Ishikawa (cell line): ENCODE data around the gene AKAP7.

ENCODE experiments used
- CEBPB ChIP-seq: IDR thresholded peaks from 2 replicates; pipeline ENCODE4 v1.6.1; 2012
- CREB1 ChIP-seq: IDR thresholded peaks from 2 replicates; pipeline ENCODE4 v1.6.1; 2012; ENCODE audit warnings: low read depth
- EGR1 ChIP-seq: IDR thresholded peaks from 2 replicates; pipeline ENCODE4 v1.6.1; 2012
- EP300 ChIP-seq: IDR thresholded peaks from 2 replicates; pipeline ENCODE4 v1.6.1; 2012; ENCODE audit warnings: borderline replicate concordance
- FOXM1 ChIP-seq: IDR thresholded peaks from 2 replicates; pipeline ENCODE4 v1.6.1; 2012; ENCODE audit warnings: low read depth, borderline replicate concordance
- NFIC ChIP-seq: IDR thresholded peaks from 2 replicates; pipeline ENCODE4 v1.6.1; 2012
- RAD21 ChIP-seq: IDR thresholded peaks from 2 replicates; pipeline ENCODE4 v1.6.1; 2012; ENCODE audit warnings: low read depth
- TF ChIP-seq, protein P1 (sequence below): IDR thresholded peaks from 2 replicates; pipeline ENCODE4 v1.6.1; 2012; ENCODE audit warnings: low read depth, mild to moderate bottlenecking
- TF ChIP-seq, protein P2 (sequence below): IDR thresholded peaks from 2 replicates; pipeline ENCODE4 v1.6.1; 2012
- TF ChIP-seq, protein P3 (sequence below): IDR thresholded peaks from 2 replicates; pipeline ENCODE4 v1.6.1; 2012

DNA sequence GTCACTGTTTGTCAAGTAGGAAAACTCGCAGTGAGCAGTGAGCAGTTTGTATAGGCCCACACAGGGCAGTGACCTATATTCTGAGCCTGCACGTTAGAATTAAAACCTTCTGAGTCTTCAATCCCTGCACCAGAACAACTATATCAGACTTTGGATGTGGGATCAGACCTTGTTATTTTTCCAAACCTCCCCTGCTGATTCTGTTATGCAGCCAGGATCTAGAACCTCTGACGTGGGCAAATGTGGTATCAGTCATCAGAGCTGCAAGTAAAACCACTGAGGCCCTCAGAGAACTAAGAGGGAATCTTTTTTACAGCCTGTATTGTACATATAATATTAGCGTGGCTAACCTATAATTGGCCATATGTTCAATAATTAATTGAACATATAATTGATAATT lies 32.0 kb upstream of the AKAP7 start:
- no peak for TF ChIP-seq CREB1
- TF ChIP-seq, protein P1, sequence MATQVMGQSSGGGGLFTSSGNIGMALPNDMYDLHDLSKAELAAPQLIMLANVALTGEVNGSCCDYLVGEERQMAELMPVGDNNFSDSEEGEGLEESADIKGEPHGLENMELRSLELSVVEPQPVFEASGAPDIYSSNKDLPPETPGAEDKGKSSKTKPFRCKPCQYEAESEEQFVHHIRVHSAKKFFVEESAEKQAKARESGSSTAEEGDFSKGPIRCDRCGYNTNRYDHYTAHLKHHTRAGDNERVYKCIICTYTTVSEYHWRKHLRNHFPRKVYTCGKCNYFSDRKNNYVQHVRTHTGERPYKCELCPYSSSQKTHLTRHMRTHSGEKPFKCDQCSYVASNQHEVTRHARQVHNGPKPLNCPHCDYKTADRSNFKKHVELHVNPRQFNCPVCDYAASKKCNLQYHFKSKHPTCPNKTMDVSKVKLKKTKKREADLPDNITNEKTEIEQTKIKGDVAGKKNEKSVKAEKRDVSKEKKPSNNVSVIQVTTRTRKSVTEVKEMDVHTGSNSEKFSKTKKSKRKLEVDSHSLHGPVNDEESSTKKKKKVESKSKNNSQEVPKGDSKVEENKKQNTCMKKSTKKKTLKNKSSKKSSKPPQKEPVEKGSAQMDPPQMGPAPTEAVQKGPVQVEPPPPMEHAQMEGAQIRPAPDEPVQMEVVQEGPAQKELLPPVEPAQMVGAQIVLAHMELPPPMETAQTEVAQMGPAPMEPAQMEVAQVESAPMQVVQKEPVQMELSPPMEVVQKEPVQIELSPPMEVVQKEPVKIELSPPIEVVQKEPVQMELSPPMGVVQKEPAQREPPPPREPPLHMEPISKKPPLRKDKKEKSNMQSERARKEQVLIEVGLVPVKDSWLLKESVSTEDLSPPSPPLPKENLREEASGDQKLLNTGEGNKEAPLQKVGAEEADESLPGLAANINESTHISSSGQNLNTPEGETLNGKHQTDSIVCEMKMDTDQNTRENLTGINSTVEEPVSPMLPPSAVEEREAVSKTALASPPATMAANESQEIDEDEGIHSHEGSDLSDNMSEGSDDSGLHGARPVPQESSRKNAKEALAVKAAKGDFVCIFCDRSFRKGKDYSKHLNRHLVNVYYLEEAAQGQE, result no peak
- TF ChIP-seq FOXM1, result no peak
- TF ChIP-seq NFIC, result no peak
- TF ChIP-seq, protein P2, sequence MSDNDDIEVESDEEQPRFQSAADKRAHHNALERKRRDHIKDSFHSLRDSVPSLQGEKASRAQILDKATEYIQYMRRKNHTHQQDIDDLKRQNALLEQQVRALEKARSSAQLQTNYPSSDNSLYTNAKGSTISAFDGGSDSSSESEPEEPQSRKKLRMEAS, result no peak
- TF ChIP-seq RAD21, result no peak
- no peak for TF ChIP-seq EP300
- TF ChIP-seq, protein P3, sequence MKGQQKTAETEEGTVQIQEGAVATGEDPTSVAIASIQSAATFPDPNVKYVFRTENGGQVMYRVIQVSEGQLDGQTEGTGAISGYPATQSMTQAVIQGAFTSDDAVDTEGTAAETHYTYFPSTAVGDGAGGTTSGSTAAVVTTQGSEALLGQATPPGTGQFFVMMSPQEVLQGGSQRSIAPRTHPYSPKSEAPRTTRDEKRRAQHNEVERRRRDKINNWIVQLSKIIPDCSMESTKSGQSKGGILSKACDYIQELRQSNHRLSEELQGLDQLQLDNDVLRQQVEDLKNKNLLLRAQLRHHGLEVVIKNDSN, result no peak
- TF ChIP-seq CEBPB, result no peak
- no peak for TF ChIP-seq EGR1
